GM23338 (cell line): ENCODE measurements around the gene RIOK3. TPM values are rescaled to one million over a fixed set of nuclear protein-coding genes. Genes with fewer than 3 reads are reported as not detected.

ENCODE experiments used
- ATAC-seq: fragments of 200-7000 bp; cut with Tn5 transposase; 3 replicates; pipeline ENCODE4 v1.9.1; 2020
- DNase-seq: peaks from one replicate; pipeline ENCODE4 v3.0.0-alpha.2; 2015; ENCODE audit warnings: low spot score
- H2AFZ ChIP-seq: fragments of 200-600 bp; sonication (generic); 2 replicates; pipeline ENCODE4 v1.8.0; 2016; ENCODE audit warnings: antibody characterized with exemption, mild to moderate bottlenecking, moderate library complexity
- H3F3A ChIP-seq: fragments of 200-600 bp; sonication (generic); replicated peaks from 2 replicates; pipeline ENCODE4 v1.8.0; 2017; ENCODE audit warnings: antibody characterized with exemption, mixed run types, low read depth
- H3K27ac ChIP-seq: fragments of 200-600 bp; sonication (generic); 2 replicates; pipeline ENCODE4 v1.6.1; 2016; ENCODE audit warnings: low read depth
- H3K27me3 ChIP-seq: fragments of 200-600 bp; sonication (generic); 2 replicates; pipeline ENCODE4 v1.8.0; 2016; ENCODE audit warnings: mild to moderate bottlenecking, mixed run types, moderate library complexity; ENCODE audit not compliant: insufficient read depth
- H3K36me3 ChIP-seq: fragments of 200-600 bp; sonication (generic); 2 replicates; pipeline ENCODE4 v1.8.0; 2016; ENCODE audit warnings: mild to moderate bottlenecking; ENCODE audit not compliant: insufficient read depth
- H3K4me1 ChIP-seq: fragments of 200-600 bp; sonication (generic); 2 replicates; pipeline ENCODE4 v1.8.0; 2016; ENCODE audit warnings: mild to moderate bottlenecking, moderate library complexity; ENCODE audit not compliant: insufficient read depth
- H3K4me2 ChIP-seq: fragments of 200-600 bp; sonication (generic); 2 replicates; pipeline ENCODE4 v1.7.1; 2017; ENCODE audit warnings: mixed run types
- H3K4me3 ChIP-seq: fragments of 200-600 bp; sonication (generic); 2 replicates; pipeline ENCODE4 v1.6.1; 2016; ENCODE audit warnings: mixed run types
- H3K79me2 ChIP-seq: fragments of 200-600 bp; sonication (generic); replicated peaks from 2 replicates; pipeline ENCODE4 v1.8.0; 2017; ENCODE audit warnings: mild to moderate bottlenecking; ENCODE audit not compliant: insufficient read depth
- H3K9me2 ChIP-seq: fragments of 200-600 bp; sonication (generic); 2 replicates; pipeline ENCODE4 v1.8.0; 2017; ENCODE audit not compliant: insufficient read depth
- H4K20me1 ChIP-seq: fragments of 200-600 bp; sonication (generic); replicated peaks from 2 replicates; pipeline ENCODE4 v1.8.0; 2017; ENCODE audit warnings: mild to moderate bottlenecking; ENCODE audit not compliant: insufficient read depth
- H3K27ac Mint-ChIP-seq: 2 replicates; pipeline ENCODE4 v1.8.0; 2020; ENCODE audit warnings: inconsistent platforms, mild to moderate bottlenecking, moderate library complexity, mixed read lengths
- H3K27me3 Mint-ChIP-seq: 3 replicates; pipeline ENCODE4 v1.8.0; 2022; ENCODE audit warnings: low read depth, mild to moderate bottlenecking, moderate library complexity, mixed read lengths, inconsistent platforms; ENCODE audit not compliant: insufficient read depth, poor library complexity
- H3K36me3 Mint-ChIP-seq: 3 replicates; pipeline ENCODE4 v1.8.0; 2021; ENCODE audit warnings: low read depth, mild to moderate bottlenecking, inconsistent platforms, moderate library complexity, mixed read lengths
- H3K4me1 Mint-ChIP-seq: 3 replicates; pipeline ENCODE4 v1.8.0; 2020; ENCODE audit warnings: mild to moderate bottlenecking, inconsistent platforms, mixed read lengths
- H3K4me3 Mint-ChIP-seq: 3 replicates; pipeline ENCODE4 v1.8.0; 2021; ENCODE audit warnings: moderate library complexity, mild to moderate bottlenecking, inconsistent platforms, mixed read lengths
- H3K9me3 Mint-ChIP-seq: 3 replicates; pipeline ENCODE4 v1.8.0; 2020; ENCODE audit warnings: moderate library complexity, mild to moderate bottlenecking, inconsistent platforms, mixed read lengths
- CREB1 ChIP-seq: fragments of 250-450 bp; sonication (Bioruptor Pico); IDR thresholded peaks from 2 replicates; pipeline ENCODE4 v1.5.0; 2020; ENCODE audit warnings: low read depth, mild to moderate bottlenecking, moderate library complexity
- CTCF ChIP-seq, 2 experiments: fragments of 200-600 bp in 1 of 2; sonication (generic) in 1 of 2; conservative IDR thresholded peaks; 2 replicates each; pipeline versions ENCODE4 v1.5.1 to v1.6.1; 2016 to 2017; ENCODE audit warnings: antibody characterized with exemption in 2 of 2, low read depth in 2 of 2, mild to moderate bottlenecking in 2 of 2, moderate library complexity in 1 of 2
- ETS1 ChIP-seq: IDR thresholded peaks from 2 replicates; pipeline ENCODE4 v1.6.1; 2016; ENCODE audit warnings: antibody characterized with exemption
- EZH2 ChIP-seq: fragments of 200-600 bp; sonication (generic); IDR thresholded peaks from one replicate; pipeline ENCODE4 v1.8.0; 2017; ENCODE audit warnings: antibody characterized with exemption, mild to moderate bottlenecking, low read depth; ENCODE audit not compliant: unreplicated experiment
- EZH2phosphoT487 ChIP-seq: fragments of 200-600 bp; sonication (generic); IDR thresholded peaks from one replicate; pipeline ENCODE4 v1.8.1; 2018; ENCODE audit warnings: antibody characterized with exemption; ENCODE audit not compliant: unreplicated experiment
- JUNB ChIP-seq: IDR thresholded peaks from one replicate; pipeline ENCODE4 v1.6.1; 2016; ENCODE audit warnings: antibody characterized with exemption; ENCODE audit not compliant: unreplicated experiment
- POLR2AphosphoS5 ChIP-seq: IDR thresholded peaks from 2 replicates; pipeline ENCODE4 v1.6.1; 2016; ENCODE audit warnings: antibody characterized with exemption, low read depth
- REST ChIP-seq: IDR thresholded peaks from one replicate; pipeline ENCODE4 v1.6.1; 2018; ENCODE audit warnings: antibody characterized with exemption; ENCODE audit not compliant: unreplicated experiment
- STAT1 ChIP-seq: IDR thresholded peaks from one replicate; pipeline ENCODE4 v1.6.1; 2016; ENCODE audit warnings: antibody characterized with exemption; ENCODE audit not compliant: unreplicated experiment
- ZNF114 ChIP-seq: fragments of 250-450 bp; sonication (Bioruptor Pico); IDR thresholded peaks from 2 replicates; pipeline ENCODE4 v1.5.0; 2020; ENCODE audit warnings: mild to moderate bottlenecking, moderate library complexity
- ZNF331 ChIP-seq: fragments of 250-450 bp; sonication (Bioruptor Pico); IDR thresholded peaks from 2 replicates; pipeline ENCODE4 v1.5.0; 2020; ENCODE audit warnings: low read depth, mild to moderate bottlenecking, moderate library complexity
- polyA plus RNA-seq: library from polyadenylated mRNA; unstranded; fragments of >200 nt; fragmentation: Nextera tagmentation; extraction: Ambion mirVana; gene quantifications from 2 replicates; pipeline ENCODE4 v1.2.1, GENCODE V29; 2016
- total RNA-seq: library from RNA; depleted of rRNA; stranded (reverse); fragments of >200 nt; shearing (Covaris generic); gene quantifications from 2 replicates; pipeline ENCODE4 v1.2.3, GENCODE V29; 2014
- TF ChIP-seq, protein P1 (sequence below): fragments of 250-450 bp; sonication (Bioruptor Pico); IDR thresholded peaks from 2 replicates; pipeline ENCODE4 v1.5.0; 2020; ENCODE audit warnings: mild to moderate bottlenecking, moderate library complexity

Gene RIOK3
- total and polyA plus RNA-seq, 2 experiments from 2014 or later: 20.8 to 22.1 TPM

GRCh38 chr18:23428821-23429220 is 24.3 kb upstream of the RIOK3 start:
- Mint-ChIP-seq H3K4me1 (no peaks in the 10 kb centered on the region), H3K27me3 (no peaks in the 10 kb centered on the region), H3K9me3 (peaks cover 8% of the 10 kb centered on the region; the same call in 2 of the 3 replicates), H3K27ac (no peak overlapping the region), H3K4me3 (no peak overlapping the region), H3K36me3 (peaks cover 13% of the 10 kb centered on the region)
- Histone ChIP-seq H3K27ac (no peak overlapping the region), H3K27me3 (no peaks in the 10 kb centered on the region), H3K4me1 (no peaks in the 10 kb centered on the region), H3K9me2 (no peaks in the 10 kb centered on the region), H3K4me3 (no peak overlapping the region), H3K4me2 (no peak overlapping the region), H3F3A (no peaks in the 10 kb centered on the region), H3K36me3 (no peaks in the 10 kb centered on the region), H2AFZ (no peak overlapping the region), H4K20me1 (no peaks in the 10 kb centered on the region; the same call in 1 of the 2 replicates), H3K79me2 (no peaks in the 10 kb centered on the region)
- no peak for ATAC-seq
- TF ChIP-seq EZH2 (no peak), CREB1 (CRISPR knock-in tag) (no peak), POLR2AphosphoS5 (no peak), JUNB (no peak), CTCF (conservative IDR thresholded peaks at IDR 0.05; ENCODE audit: low read depth in 2 of 2) (no peak), ETS1 (no peak), ZNF331 (CRISPR knock-in tag) (no peak), STAT1 (no peak), ZNF114 (CRISPR knock-in tag) (no peak), EZH2phosphoT487 (no peak), REST (no peak)
- TF ChIP-seq, protein P1, sequence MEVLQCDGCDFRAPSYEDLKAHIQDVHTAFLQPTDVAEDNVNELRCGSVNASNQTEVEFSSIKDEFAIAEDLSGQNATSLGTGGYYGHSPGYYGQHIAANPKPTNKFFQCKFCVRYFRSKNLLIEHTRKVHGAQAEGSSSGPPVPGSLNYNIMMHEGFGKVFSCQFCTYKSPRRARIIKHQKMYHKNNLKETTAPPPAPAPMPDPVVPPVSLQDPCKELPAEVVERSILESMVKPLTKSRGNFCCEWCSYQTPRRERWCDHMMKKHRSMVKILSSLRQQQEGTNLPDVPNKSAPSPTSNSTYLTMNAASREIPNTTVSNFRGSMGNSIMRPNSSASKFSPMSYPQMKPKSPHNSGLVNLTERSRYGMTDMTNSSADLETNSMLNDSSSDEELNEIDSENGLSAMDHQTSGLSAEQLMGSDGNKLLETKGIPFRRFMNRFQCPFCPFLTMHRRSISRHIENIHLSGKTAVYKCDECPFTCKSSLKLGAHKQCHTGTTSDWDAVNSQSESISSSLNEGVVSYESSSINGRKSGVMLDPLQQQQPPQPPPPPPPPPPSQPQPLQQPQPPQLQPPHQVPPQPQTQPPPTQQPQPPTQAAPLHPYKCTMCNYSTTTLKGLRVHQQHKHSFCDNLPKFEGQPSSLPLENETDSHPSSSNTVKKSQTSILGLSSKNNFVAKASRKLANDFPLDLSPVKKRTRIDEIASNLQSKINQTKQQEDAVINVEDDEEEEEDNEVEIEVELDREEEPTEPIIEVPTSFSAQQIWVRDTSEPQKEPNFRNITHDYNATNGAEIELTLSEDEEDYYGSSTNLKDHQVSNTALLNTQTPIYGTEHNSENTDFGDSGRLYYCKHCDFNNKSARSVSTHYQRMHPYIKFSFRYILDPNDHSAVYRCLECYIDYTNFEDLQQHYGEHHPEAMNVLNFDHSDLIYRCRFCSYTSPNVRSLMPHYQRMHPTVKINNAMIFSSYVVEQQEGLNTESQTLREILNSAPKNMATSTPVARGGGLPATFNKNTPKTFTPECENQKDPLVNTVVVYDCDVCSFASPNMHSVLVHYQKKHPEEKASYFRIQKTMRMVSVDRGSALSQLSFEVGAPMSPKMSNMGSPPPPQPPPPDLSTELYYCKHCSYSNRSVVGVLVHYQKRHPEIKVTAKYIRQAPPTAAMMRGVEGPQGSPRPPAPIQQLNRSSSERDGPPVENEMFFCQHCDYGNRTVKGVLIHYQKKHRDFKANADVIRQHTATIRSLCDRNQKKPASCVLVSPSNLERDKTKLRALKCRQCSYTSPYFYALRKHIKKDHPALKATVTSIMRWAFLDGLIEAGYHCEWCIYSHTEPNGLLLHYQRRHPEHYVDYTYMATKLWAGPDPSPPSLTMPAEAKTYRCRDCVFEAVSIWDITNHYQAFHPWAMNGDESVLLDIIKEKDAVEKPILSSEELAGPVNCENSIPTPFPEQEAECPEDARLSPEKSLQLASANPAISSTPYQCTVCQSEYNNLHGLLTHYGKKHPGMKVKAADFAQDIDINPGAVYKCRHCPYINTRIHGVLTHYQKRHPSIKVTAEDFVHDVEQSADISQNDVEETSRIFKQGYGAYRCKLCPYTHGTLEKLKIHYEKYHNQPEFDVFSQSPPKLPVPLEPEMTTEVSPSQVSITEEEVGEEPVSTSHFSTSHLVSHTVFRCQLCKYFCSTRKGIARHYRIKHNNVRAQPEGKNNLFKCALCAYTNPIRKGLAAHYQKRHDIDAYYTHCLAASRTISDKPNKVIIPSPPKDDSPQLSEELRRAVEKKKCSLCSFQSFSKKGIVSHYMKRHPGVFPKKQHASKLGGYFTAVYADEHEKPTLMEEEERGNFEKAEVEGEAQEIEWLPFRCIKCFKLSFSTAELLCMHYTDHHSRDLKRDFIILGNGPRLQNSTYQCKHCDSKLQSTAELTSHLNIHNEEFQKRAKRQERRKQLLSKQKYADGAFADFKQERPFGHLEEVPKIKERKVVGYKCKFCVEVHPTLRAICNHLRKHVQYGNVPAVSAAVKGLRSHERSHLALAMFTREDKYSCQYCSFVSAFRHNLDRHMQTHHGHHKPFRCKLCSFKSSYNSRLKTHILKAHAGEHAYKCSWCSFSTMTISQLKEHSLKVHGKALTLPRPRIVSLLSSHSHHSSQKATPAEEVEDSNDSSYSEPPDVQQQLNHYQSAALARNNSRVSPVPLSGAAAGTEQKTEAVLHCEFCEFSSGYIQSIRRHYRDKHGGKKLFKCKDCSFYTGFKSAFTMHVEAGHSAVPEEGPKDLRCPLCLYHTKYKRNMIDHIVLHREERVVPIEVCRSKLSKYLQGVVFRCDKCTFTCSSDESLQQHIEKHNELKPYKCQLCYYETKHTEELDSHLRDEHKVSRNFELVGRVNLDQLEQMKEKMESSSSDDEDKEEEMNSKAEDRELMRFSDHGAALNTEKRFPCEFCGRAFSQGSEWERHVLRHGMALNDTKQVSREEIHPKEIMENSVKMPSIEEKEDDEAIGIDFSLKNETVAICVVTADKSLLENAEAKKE (CRISPR knock-in tag): no peak
- DNase-seq: no peak
